Brain microvascular endothelial cell (primary cell): Measurements from ENCODE around the gene AUTS2.
"Not testable (repeated sequence)": the region's sequence is repeated elsewhere in the genome, so short reads cannot be mapped to it uniquely, and the experiment has no call there.

Experiments used
- DNase-seq: peaks from one replicate; pipeline ENCODE4 v3.0.0-alpha.2; 2020
- H3K27ac ChIP-seq: fragments of 250-450 bp; sonication (Bioruptor Pico); 2 replicates; pipeline ENCODE4 v1.5.1; 2020; ENCODE audit warnings: mild to moderate bottlenecking, moderate library complexity
- H3K27me3 ChIP-seq: fragments of 250-450 bp; sonication (Bioruptor Pico); replicated peaks from 2 replicates; pipeline ENCODE4 v1.5.1; 2020; ENCODE audit warnings: mild to moderate bottlenecking
- H3K36me3 ChIP-seq: fragments of 250-450 bp; sonication (Bioruptor Pico); replicated peaks from 2 replicates; pipeline ENCODE4 v1.5.1; 2020; ENCODE audit warnings: mild to moderate bottlenecking
- H3K4me3 ChIP-seq: 2 replicates; pipeline ENCODE4 v1.5.1; 2011; ENCODE audit warnings: low read depth, mild to moderate bottlenecking, control low read depth, low read length, moderate library complexity
- CTCF ChIP-seq: IDR thresholded peaks from 2 replicates; pipeline ENCODE4 v1.5.1; 2011; ENCODE audit warnings: low read depth, mild to moderate bottlenecking, moderate library complexity, low read length, control low read depth, inconsistent platforms; ENCODE audit errors: missing control alignments
- in situ Hi-C: cut with HindIII; loops from 2 replicates; pipeline ENCODE4 v1.10.0; 2017; ENCODE audit warnings: low sequenced_read_pairs, low pct_ligation_motif_present

AUTS2 gene

GRCh38 chr7:69776611-69777010 lies 178.3 kb downstream of the AUTS2 start:
- TF ChIP-seq CTCF = no peak
- no peak overlapping the region for H3K4me3 ChIP-seq
- H3K36me3 ChIP-seq = no peaks in the 10 kb centered on the region
- in situ Hi-C loops = no loop called here
- H3K27ac ChIP-seq = no peak overlapping the region
- DNase-seq = no peak
- H3K27me3 ChIP-seq = no peaks in the 10 kb centered on the region

DNA sequence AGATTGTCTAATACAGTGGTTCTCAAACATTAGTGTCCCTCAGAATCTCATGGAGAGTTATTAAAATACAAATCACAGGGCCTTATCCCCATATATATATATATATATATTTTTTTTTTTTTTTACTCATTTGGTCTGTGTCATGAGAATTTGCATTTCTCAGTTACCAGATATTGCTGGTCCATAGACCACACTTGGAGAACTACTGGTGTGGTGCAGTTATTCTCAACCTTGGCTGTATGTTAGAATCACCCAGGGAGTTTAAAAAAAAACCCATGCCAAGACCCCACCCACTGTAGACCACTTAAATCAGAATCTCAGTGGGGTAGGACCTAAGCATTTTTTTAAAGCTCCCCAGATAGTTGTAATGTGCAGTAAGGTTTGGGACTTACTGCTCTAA lies 179.9 kb downstream of the AUTS2 start:
- Histone ChIP-seq H3K27ac (no peak overlapping the region), H3K4me3 (no peak overlapping the region), H3K27me3 (no peaks in the 10 kb centered on the region), H3K36me3 (no peaks in the 10 kb centered on the region)
- no peak for TF ChIP-seq CTCF
- DNase-seq = no peak
- in situ Hi-C loops = no loop called here

- Histone ChIP-seq H3K27ac (no peak overlapping the region), H3K27me3 (no peaks in the 10 kb centered on the region), H3K4me3 (no peak overlapping the region), H3K36me3 (no peaks in the 10 kb centered on the region)
- TF ChIP-seq CTCF = no peak
- no peak for DNase-seq
- in situ Hi-C loops = no loop called here
Observed at GRCh38 chr7:69780379-69780778, 182.1 kb downstream of the AUTS2 start.

GRCh38 chr7:69781412-69781846 lies 183.2 kb downstream of the AUTS2 start:
- DNase-seq = no peak
- no peak overlapping the region for H3K4me3 ChIP-seq
- in situ Hi-C loops = no loop called here
- no peak overlapping the region for H3K27ac ChIP-seq
- TF ChIP-seq CTCF = no peak
- H3K27me3 ChIP-seq = no peaks in the 10 kb centered on the region
- H3K36me3 ChIP-seq = no peaks in the 10 kb centered on the region

DNA sequence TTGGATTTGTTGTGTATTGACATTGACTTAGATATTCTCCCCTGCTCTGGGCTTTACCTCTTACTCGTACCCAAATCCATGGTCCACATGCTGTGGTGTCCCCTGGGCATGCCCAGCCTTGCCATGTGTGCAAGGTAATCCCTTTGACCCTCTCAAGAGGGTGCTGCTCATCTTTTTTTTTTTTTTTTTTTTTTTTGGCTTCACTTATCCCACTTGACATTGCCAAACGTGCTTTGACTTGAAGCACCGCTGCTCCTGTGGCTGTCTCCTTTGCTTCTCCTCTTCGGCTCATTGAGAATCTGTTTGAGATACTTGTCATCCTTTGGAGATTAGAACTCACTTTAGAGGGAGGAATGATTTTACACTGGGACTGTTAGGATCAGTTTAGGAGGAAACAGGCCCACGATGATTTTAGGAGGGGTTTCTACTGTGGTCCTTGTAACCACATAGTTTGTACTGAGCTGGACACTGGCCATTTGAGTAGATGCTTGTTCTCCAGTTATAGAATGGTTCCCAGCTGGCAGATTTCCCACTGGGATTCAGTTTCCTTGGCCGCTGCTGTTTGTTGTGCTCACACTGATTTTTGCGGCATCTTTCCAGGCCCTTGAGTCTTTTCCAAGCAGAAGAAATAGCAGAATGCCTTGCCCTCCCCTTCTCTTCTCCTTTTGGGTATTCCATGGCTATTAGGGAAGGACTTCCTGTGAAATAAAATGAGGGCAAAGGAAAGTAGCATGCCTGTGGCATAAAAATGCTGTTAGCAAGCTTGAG lies 184.8 kb downstream of the AUTS2 start:
- no peak for TF ChIP-seq CTCF
- Histone ChIP-seq H3K27ac (no peak overlapping the region), H3K27me3 (no peaks in the 10 kb centered on the region), H3K4me3 (no peak overlapping the region), H3K36me3 (no peaks in the 10 kb centered on the region)
- DNase-seq = no peak
- in situ Hi-C loops = no loop called here

DNA sequence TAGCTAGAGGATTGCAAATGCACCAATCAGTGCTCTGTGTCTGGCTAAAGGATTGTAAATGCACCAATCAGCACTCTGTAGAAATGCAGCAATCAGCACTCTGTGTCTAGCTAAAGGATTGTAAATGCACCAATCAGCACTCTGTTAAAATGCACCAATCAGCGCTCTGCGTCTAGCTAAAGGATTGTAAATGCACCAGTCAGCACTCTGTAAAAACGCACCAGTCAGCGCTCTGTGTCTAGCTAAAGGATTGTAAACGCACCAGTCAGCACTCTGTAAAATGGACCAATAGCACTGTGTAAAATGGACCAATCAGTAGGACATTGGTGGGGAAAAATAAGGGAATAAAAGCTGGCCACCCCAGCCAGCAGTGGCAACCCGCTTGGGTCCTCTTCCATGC lies 187.9 kb downstream of the AUTS2 start:
- H3K4me3 ChIP-seq, H3K27me3 ChIP-seq, in situ Hi-C loops, DNase-seq, H3K27ac ChIP-seq, H3K36me3 ChIP-seq: not testable (repeated sequence)
